Activated T-cell treated with anti-CD3 and anti-CD28 coated beads, Interleukin-2, amount 50 U/mL, for 1 hour (primary cell): ENCODE results near the gene SLFN12L.

Experiments used
- DNase-seq: peaks from one replicate; pipeline ENCODE4 v3.0.0-alpha.2; 2020

SLFN12L gene

GRCh38 chr17:35423761-35424160 is 113.7 kb downstream of the SLFN12L start:
- DNase-seq: no peak
